Stimulated activated CD4-positive, alpha-beta T cell treated with anti-CD3 and anti-CD28 coated beads, Interleukin-2, amount 100 ng/mL, for 4 hours (primary cell): ENCODE measurements around the gene RPP25L.
A peak's percentile ranks its signal among the peaks of the same experiment; 100 is the strongest.
"Not testable (repeated sequence)": the region's sequence is repeated elsewhere in the genome, so short reads cannot be mapped to it uniquely, and the experiment has no call there.

Source experiments
- DNase-seq: peaks from one replicate; pipeline ENCODE4 v3.0.0-alpha.2; 2020; ENCODE audit warnings: low read depth

Gene RPP25L

GRCh38 chr9:34611811-34612787 lies at the start of gene RPP25L:
RPP25L (minus strand) TSS chr9:34612097; CDS start chr9:34611296, 801 bp downstream.
- DNase-seq = peak; percentile 74

GRCh38 chr9:34659592-34660253 lies 47.8 kb upstream of the RPP25L start:
- DNase-seq = no peak

GRCh38 chr9:34658461-34658860 lies 46.6 kb upstream of the RPP25L start:
- no peak for DNase-seq

GRCh38 chr9:34656992-34657391 lies 45.1 kb upstream of the RPP25L start:
- no peak for DNase-seq

GRCh38 chr9:34655394-34655793 lies 43.5 kb upstream of the RPP25L start:
- no peak for DNase-seq

GRCh38 chr9:34654323-34655051 lies 42.6 kb upstream of the RPP25L start:
- DNase-seq = no peak

GRCh38 chr9:34653151-34654072 lies 41.5 kb upstream of the RPP25L start:
- no peak for DNase-seq

GRCh38 chr9:34652602-34653000 lies 40.7 kb upstream of the RPP25L start:
- DNase-seq = no peak

- no peak for DNase-seq
Measured at GRCh38 chr9:34651876-34652601, 40.1 kb upstream of the RPP25L start, which contains the start of gene IL11RA. IL11RA (plus strand) TSS chr9:34652185; CDS start chr9:34655218, 3,033 bp downstream.

- DNase-seq = no peak
Measured at GRCh38 chr9:34651321-34651720, 39.4 kb upstream of the RPP25L start.

GRCh38 chr9:34650816-34651215 lies 38.9 kb upstream of the RPP25L start:
- DNase-seq = no peak

GRCh38 chr9:34648673-34649072 lies 36.8 kb upstream of the RPP25L start:
- DNase-seq = no peak

GRCh38 chr9:34647651-34648050 lies 35.8 kb upstream of the RPP25L start:
- no peak for DNase-seq

- no peak for DNase-seq
Measured at GRCh38 chr9:34647084-34647403, 35.1 kb upstream of the RPP25L start.

- peak; percentile 94 for DNase-seq
Measured at GRCh38 chr9:34646211-34647083, 34.5 kb upstream of the RPP25L start, which contains the start of gene GALT. GALT (plus strand) TSS chr9:34646675; CDS start chr9:34646705, 30 bp downstream.

GRCh38 chr9:34644766-34645314 lies 32.9 kb upstream of the RPP25L start:
- no peak for DNase-seq

- DNase-seq = no peak
Measured at GRCh38 chr9:34642679-34643078, 30.8 kb upstream of the RPP25L start.

GRCh38 chr9:34639322-34639721 lies 27.4 kb upstream of the RPP25L start:
- DNase-seq = not testable (repeated sequence)

- DNase-seq = no peak
Measured at GRCh38 chr9:34638138-34638445, 26.2 kb upstream of the RPP25L start.
